K562 (cell line): ENCODE data around the gene GLMP. TPM values are rescaled to one million over a fixed set of nuclear protein-coding genes. Genes with fewer than 3 reads are reported as not detected.

Experiments used
- ATAC-seq: fragments of 200-7000 bp; cut with Tn5 transposase; 3 replicates; pipeline ENCODE4 v1.9.1; 2020; ENCODE audit warnings: moderate library complexity
- BruUV-seq: library from RNA; stranded (reverse); fragments of 400-500 nt; replicated peaks from 2 replicates; lab custom pipeline; 2021; lab: Mats Ljungman, UMichigan
- CTCF ChIA-PET: fragments of 300-600 bp; formaldehyde crosslinking; extraction: SDS; loops from one replicate; lab custom pipeline; 2021; ENCODE audit warnings: low intra/inter-chr PET ratio; lab: Yijun Ruan, JAX
- POLR2A ChIA-PET: fragments of 300-600, 350-650 bp; sonication (Branson Sonifier 250); formaldehyde crosslinking; extraction: SDS; loops from one replicate; lab custom pipeline; 2021; ENCODE audit warnings: antibody characterized with exemption, inconsistent platforms; lab: Yijun Ruan, JAX
- DNase-seq, 4 experiments: peaks; one replicate each; pipeline versions ENCODE4 v3.0.0 to v3.0.0-alpha.2; 2011 to 2018; ENCODE audit warnings: low spot score in 3 of 4, mixed read lengths in 3 of 4; ENCODE audit errors: extremely low read depth in 1 of 4
- FAIRE-seq: peaks from 2 replicates; lab custom pipeline; 2011; peaks lifted over from hg19 to GRCh38; lab: Jason Lieb, UNC
- H2AFZ ChIP-seq: 2 replicates; pipeline ENCODE4 v1.6.0; 2011; ENCODE audit warnings: low read depth, low read length, control low read depth, inconsistent platforms
- H3K27ac ChIP-seq: fragments of 200-600 bp; 3 replicates; pipeline ENCODE4 v1.8.0; 2011; ENCODE audit warnings: low read depth, mild to moderate bottlenecking, control low read depth, inconsistent platforms, low read length, moderate library complexity, mixed read lengths; ENCODE audit errors: extremely low read depth
- H3K27me3 ChIP-seq, 2 experiments: fragments of 300-600 bp in 1 of 2; 2 replicates in 1 of 2; 3 replicates in 1 of 2; pipeline versions ENCODE4 v1.6.0 to v1.8.0; 2011; ENCODE audit warnings: inconsistent platforms in 2 of 2, low read length in 2 of 2, mild to moderate bottlenecking in 1 of 2, mixed read lengths in 1 of 2, moderate library complexity in 1 of 2; ENCODE audit not compliant: control insufficient read depth in 2 of 2, insufficient read depth in 2 of 2
- H3K36me3 ChIP-seq: fragments of 300-600 bp; 3 replicates; pipeline ENCODE4 v1.8.0; 2011; ENCODE audit warnings: mild to moderate bottlenecking, low read length, inconsistent platforms; ENCODE audit not compliant: control insufficient read depth, insufficient read depth
- H3K4me1 ChIP-seq, 2 experiments: fragments of 200-600 bp in 1 of 2; replicated peaks in 1 of 2; 2 replicates in 1 of 2; 3 replicates in 1 of 2; pipeline versions ENCODE4 v1.5.1 to v1.8.0; 2011; ENCODE audit warnings: inconsistent platforms in 2 of 2, low read length in 2 of 2, mild to moderate bottlenecking in 1 of 2, mixed read lengths in 1 of 2, moderate library complexity in 1 of 2; ENCODE audit not compliant: control insufficient read depth in 2 of 2, insufficient read depth in 2 of 2
- H3K4me2 ChIP-seq: 2 replicates; pipeline ENCODE4 v1.6.1; 2011; ENCODE audit warnings: low read length, control low read depth, inconsistent platforms, mixed read lengths; ENCODE audit not compliant: insufficient read depth
- H3K4me3 ChIP-seq: fragments of 200-600 bp; sonication (generic), shearing (Covaris generic); 2 replicates; pipeline ENCODE4 v1.5.1; 2016; ENCODE audit warnings: control low read depth, inconsistent platforms
- H3K79me2 ChIP-seq: fragments of 200-600 bp; 3 replicates; pipeline ENCODE4 v1.8.0; 2011; ENCODE audit warnings: low read length, inconsistent platforms; ENCODE audit not compliant: control insufficient read depth, insufficient read depth
- H3K9ac ChIP-seq, 2 experiments: 2 replicates each; pipeline versions ENCODE4 v1.6.0 to v1.6.1; 2011; ENCODE audit warnings: low read depth in 2 of 2, low read length in 2 of 2, control low read depth in 1 of 2, inconsistent platforms in 1 of 2, mild to moderate bottlenecking in 1 of 2, mixed read lengths in 1 of 2; ENCODE audit not compliant: insufficient read depth in 1 of 2
- H3K9me1 ChIP-seq: one replicate; pipeline ENCODE4 v1.6.0; 2011; ENCODE audit warnings: inconsistent platforms, mild to moderate bottlenecking, low read length, moderate library complexity; ENCODE audit not compliant: control insufficient read depth, insufficient read depth
- H3K9me3 ChIP-seq: replicated peaks from 2 replicates; pipeline ENCODE4 v1.5.1; 2011; ENCODE audit warnings: low read depth, low read length, inconsistent platforms; ENCODE audit not compliant: control insufficient read depth, insufficient read depth
- H4K20me1 ChIP-seq: replicated peaks from 2 replicates; pipeline ENCODE4 v1.6.1; 2011; ENCODE audit warnings: low read length, inconsistent platforms, mixed read lengths; ENCODE audit not compliant: control insufficient read depth, insufficient read depth
- ELF1 ChIP-seq: fragments of 200-800 bp; sonication (Bioruptor generic); IDR thresholded peaks from 2 replicates; pipeline ENCODE4 v1.6.1; 2016; ENCODE audit warnings: missing genetic modification characterization, missing compliant biosample characterization
- HNRNPUL1 ChIP-seq: fragments of 200-400 bp; formaldehyde crosslinking; IDR thresholded peaks from 2 replicates; pipeline ENCODE4 v1.6.1; 2017; ENCODE audit warnings: low read length
- POLR2G ChIP-seq: fragments of 200-400 bp; formaldehyde crosslinking; IDR thresholded peaks from 2 replicates; pipeline ENCODE4 v1.6.1; 2017; ENCODE audit warnings: low read depth, mild to moderate bottlenecking, antibody characterized with exemption, low read length, moderate library complexity
- RBM39 ChIP-seq: fragments of 200-400 bp; formaldehyde crosslinking; optimal IDR thresholded peaks from 2 replicates; pipeline ENCODE3; 2018; ENCODE audit warnings: low read depth, low read length
- SP1 ChIP-seq: sonication (generic); formaldehyde crosslinking; IDR thresholded peaks from 2 replicates; pipeline ENCODE4 v1.8.1; 2022; ENCODE audit warnings: mild to moderate bottlenecking, missing genetic modification reagents
- WGBS: fragments of 100-300 bp; shearing (Covaris generic); methylation state at CpG from one replicate; pipeline ENCODE4 v1.1.6; 2016; ENCODE audit warnings: low coverage, mixed read lengths; ENCODE audit not compliant: insufficient coverage; ENCODE audit errors: missing lambda C conversion rate; 5-methylcytosine and 5-hydroxymethylcytosine counted together
- in situ Hi-C: fragments of 300-500 bp; cut with MboI; formaldehyde crosslinking; loops from 4 replicates; pipeline ENCODE4 v1.15.0; 2018; ENCODE audit warnings: inconsistent platforms, mixed read lengths
- intact Hi-C: fragments of 100-400 bp; cut with micrococcal nuclease; formaldehyde crosslinking; loops from 2 replicates; pipeline ENCODE4 v1.14.2; 2022
- polyA plus RNA-seq, 8 experiments: library from polyadenylated mRNA; depleted of rRNA in 4 of 8; stranded (reverse) in 5 of 8; unstranded in 3 of 8; fragments of >200 nt; fragmentation: Nextera tagmentation in 2 of 8; fragmentation: Illumina TruSeq in 1 of 8; extraction: Ambion mirVana in 2 of 8; extraction: Trizol in 1 of 8; gene quantifications; 2 replicates each; pipeline versions ENCODE4 v1.2.1 to v1.2.3, GENCODE V29; 2011 to 2014; ENCODE audit warnings: inconsistent platforms in 1 of 8, missing spikeins in 1 of 8
- total RNA-seq, 7 experiments: library from RNA; depleted of rRNA in 6 of 7; stranded (reverse); fragments of >200 nt in 6 of 7; fragmentation: Illumina TruSeq in 2 of 7; extraction: Trizol in 2 of 7; gene quantifications; 2 replicates each; pipeline versions ENCODE4 v1.2.1 to v1.2.3, GENCODE V29; 2011 to 2021; ENCODE audit warnings: low replicate concordance in 1 of 7

Gene GLMP
- total and polyA plus RNA-seq, 9 of the 15 experiments (the other 6 are each of a cell fraction or from before 2014, with no cell fraction given): 8.3 to 28.2 (median 22.4) TPM

GRCh38 chr1:156244126-156244525, 51.4 kb downstream of the GLMP start:
- Histone ChIP-seq H3K4me2 (no peak overlapping the region), H3K4me1 (peaks cover 0 to 53% of the 10 kb centered on the region in 2 experiments; a peak in 3 of 5 replicates), H3K9ac (no peak overlapping the region; a peak in 2 of 4 replicates), H3K9me1 (peaks cover 3% of the 10 kb centered on the region), H4K20me1 (no peaks in the 10 kb centered on the region; the same call in 1 of the 2 replicates), H3K27ac (no peak overlapping the region), H3K36me3 (peaks cover 11% of the 10 kb centered on the region; the same call in 1 of the 3 replicates), H3K4me3 (no peak overlapping the region), H3K9me3 (no peaks in the 10 kb centered on the region), H3K27me3 (no peaks in the 10 kb centered on the region), H3K79me2 (no peaks in the 10 kb centered on the region), H2AFZ (no peak overlapping the region)
- intact Hi-C loops: no loop called here
- TF ChIP-seq HNRNPUL1 (no peak), RBM39 (no peak), SP1 (CRISPR knock-in tag) (0 out of 2 replicates have a peak, but pooled peaks have one; percentile 21)
- no peak for ATAC-seq
- BruUV-seq: no TSS peak
- ChIA-PET CTCF (no interaction called here), POLR2A (interaction anchor here (0.6 to 0.9 kb wide), 4 partner anchors 14 to 103 kb away, joined by 3 to 4 read pairs (median 3); no protein-coding TSS in a partner anchor)
- FAIRE-seq: no peak
- in situ Hi-C loops: no loop called here
- 83% methylated on average over 2 of the region's 2 CpGs for WGBS
- no peak for DNase-seq

- Histone ChIP-seq H3K9me1 (peaks cover 3% of the 10 kb centered on the region), H3K27me3 (no peaks in the 10 kb centered on the region), H3K79me2 (no peaks in the 10 kb centered on the region), H3K4me3 (no peak overlapping the region), H3K4me2 (no peak overlapping the region), H3K9ac (peak overlapping the region in 1 of 2 experiments; percentile 79; a peak in 2 of 4 replicates), H3K27ac (no peak overlapping the region), H3K36me3 (peaks cover 17% of the 10 kb centered on the region; the same call in 2 of the 3 replicates), H3K9me3 (no peaks in the 10 kb centered on the region), H2AFZ (no peak overlapping the region), H3K4me1 (peaks cover 0 to 48% of the 10 kb centered on the region in 2 experiments; a peak in 3 of 5 replicates), H4K20me1 (no peaks in the 10 kb centered on the region; the same call in 1 of the 2 replicates)
- in situ Hi-C loops (no loop called here), intact Hi-C loops (no loop called here)
- no peak for ATAC-seq
- no peak for FAIRE-seq
- WGBS: 44% methylated on average over 7 of the region's 10 CpGs
- POLR2A ChIA-PET: interaction anchor here (0.6 to 2.0 kb wide), 5 partner anchors 9 to 87 kb away, joined by 3 to 7 read pairs (median 5); no protein-coding TSS in a partner anchor
- TF ChIP-seq POLR2G (peak; percentile 47), ELF1 (tag) (no peak)
- no peak for DNase-seq
- no TSS peak for BruUV-seq
- CTCF ChIA-PET: interaction anchor here (0.5 kb wide), 1 partner anchor 520 kb away, joined by 3 read pairs; no protein-coding TSS in a partner anchor
These were observed 52.7 kb downstream of the GLMP start for GRCh38 chr1:156242738-156243137.

Other genes starting within 250 kb of the GLMP start
Only the 7 nearest of the 17 such genes appear.
- 0.23 and 0.82 TPM in 2 replicates for gene BGLAP, start 53.5 kb downstream of the GLMP start, total RNA-seq (2014; rRNA removed)
- gene BGLAP, start 53.5 kb downstream of the GLMP start, total RNA-seq (2014; rRNA removed; fragmentation: Illumina TruSeq; extraction: Trizol): 0.15 TPM in 1 of 2 replicates, not detected in the other
- gene BGLAP, start 53.5 kb downstream of the GLMP start, total RNA-seq (2015; rRNA removed; fragmentation: Illumina TruSeq; extraction: Trizol): 0.33 and 0.49 TPM in 2 replicates
- gene BGLAP, start 53.5 kb downstream of the GLMP start, total RNA-seq (2021): 0.22 and 1.2 TPM in 2 replicates
- 0.54 and 0.92 TPM in 2 replicates for gene BGLAP, start 53.5 kb downstream of the GLMP start, polyA plus RNA-seq (2011; rRNA removed)
- gene BGLAP, start 53.5 kb downstream of the GLMP start, polyA plus RNA-seq (2014; fragmentation: Illumina TruSeq; extraction: Trizol): not detected in 2 replicates
- not detected for gene BGLAP, start 53.5 kb downstream of the GLMP start, polyA plus RNA-seq (2014; fragmentation: Nextera tagmentation; extraction: Ambion mirVana)
- gene BGLAP, start 53.5 kb downstream of the GLMP start, polyA plus RNA-seq (2014; rRNA removed): 1.4 and 1.6 TPM in 2 replicates
- gene PAQR6, start 47.6 kb downstream of the GLMP start, total RNA-seq (2014; rRNA removed): 0.86 TPM in 2 replicates
- gene PAQR6, start 47.6 kb downstream of the GLMP start, total RNA-seq (2014; rRNA removed; fragmentation: Illumina TruSeq; extraction: Trizol): 0.32 and 0.62 TPM in 2 replicates
- 0.64 and 0.72 TPM in 2 replicates for gene PAQR6, start 47.6 kb downstream of the GLMP start, total RNA-seq (2015; rRNA removed; fragmentation: Illumina TruSeq; extraction: Trizol)
- 1.0 and 1.2 TPM in 2 replicates for gene PAQR6, start 47.6 kb downstream of the GLMP start, total RNA-seq (2021)
- gene PAQR6, start 47.6 kb downstream of the GLMP start, polyA plus RNA-seq (2011; rRNA removed): 0.52 and 1.4 TPM in 2 replicates
- 0.59 and 0.73 TPM in 2 replicates for gene PAQR6, start 47.6 kb downstream of the GLMP start, polyA plus RNA-seq (2014; fragmentation: Illumina TruSeq; extraction: Trizol)
- under 1 TPM; 0.07 to 0.23 TPM for gene PAQR6, start 47.6 kb downstream of the GLMP start, polyA plus RNA-seq (2014; fragmentation: Nextera tagmentation; extraction: Ambion mirVana)
- 1.3 and 1.8 TPM in 2 replicates for gene PAQR6, start 47.6 kb downstream of the GLMP start, polyA plus RNA-seq (2014; rRNA removed)
- gene SMG5, start 12.9 kb downstream of the GLMP start, total RNA-seq (2014; rRNA removed): 56.0 and 71.6 TPM in 2 replicates
- 33.1 and 41.4 TPM in 2 replicates for gene SMG5, start 12.9 kb downstream of the GLMP start, total RNA-seq (2014; rRNA removed; fragmentation: Illumina TruSeq; extraction: Trizol)
- gene SMG5, start 12.9 kb downstream of the GLMP start, total RNA-seq (2015; rRNA removed; fragmentation: Illumina TruSeq; extraction: Trizol): 53.1 and 53.7 TPM in 2 replicates
- 78.4 and 85.9 TPM in 2 replicates for gene SMG5, start 12.9 kb downstream of the GLMP start, total RNA-seq (2021)
- 41.4 and 53.9 TPM in 2 replicates for gene SMG5, start 12.9 kb downstream of the GLMP start, polyA plus RNA-seq (2011; rRNA removed)
- 69.4 and 69.7 TPM in 2 replicates for gene SMG5, start 12.9 kb downstream of the GLMP start, polyA plus RNA-seq (2014; fragmentation: Illumina TruSeq; extraction: Trizol)
- gene SMG5, start 12.9 kb downstream of the GLMP start, polyA plus RNA-seq (2014; fragmentation: Nextera tagmentation; extraction: Ambion mirVana): 1 to 10 TPM; 1.4 to 1.6 TPM
- 53.0 and 58.7 TPM in 2 replicates for gene SMG5, start 12.9 kb downstream of the GLMP start, polyA plus RNA-seq (2014; rRNA removed)
- 3.8 and 6.9 TPM in 2 replicates for gene TMEM79, start 11.4 kb downstream of the GLMP start, total RNA-seq (2014; rRNA removed)
- 2.1 and 2.6 TPM in 2 replicates for gene TMEM79, start 11.4 kb downstream of the GLMP start, total RNA-seq (2014; rRNA removed; fragmentation: Illumina TruSeq; extraction: Trizol)
- 5.1 and 5.4 TPM in 2 replicates for gene TMEM79, start 11.4 kb downstream of the GLMP start, total RNA-seq (2015; rRNA removed; fragmentation: Illumina TruSeq; extraction: Trizol)
- gene TMEM79, start 11.4 kb downstream of the GLMP start, total RNA-seq (2021): 6.8 and 7.2 TPM in 2 replicates
- 4.0 and 4.8 TPM in 2 replicates for gene TMEM79, start 11.4 kb downstream of the GLMP start, polyA plus RNA-seq (2011; rRNA removed)
- gene TMEM79, start 11.4 kb downstream of the GLMP start, polyA plus RNA-seq (2014; fragmentation: Illumina TruSeq; extraction: Trizol): 5.6 and 5.7 TPM in 2 replicates
- 1 to 10 TPM in 1 of 2 experiments, under 1 TPM in 1; 0.69 to 1.2 TPM for gene TMEM79, start 11.4 kb downstream of the GLMP start, polyA plus RNA-seq (2014; fragmentation: Nextera tagmentation; extraction: Ambion mirVana)
- 6.1 and 8.3 TPM in 2 replicates for gene TMEM79, start 11.4 kb downstream of the GLMP start, polyA plus RNA-seq (2014; rRNA removed)
- not detected in 2 replicates for gene VHLL, start 3.6 kb upstream of the GLMP start, total RNA-seq (2014; rRNA removed)
- gene VHLL, start 3.6 kb upstream of the GLMP start, total RNA-seq (2014; rRNA removed; fragmentation: Illumina TruSeq; extraction: Trizol): not detected in 2 replicates
- gene VHLL, start 3.6 kb upstream of the GLMP start, total RNA-seq (2015; rRNA removed; fragmentation: Illumina TruSeq; extraction: Trizol): not detected in 2 replicates
- gene VHLL, start 3.6 kb upstream of the GLMP start, total RNA-seq (2021): not detected in 2 replicates
- gene VHLL, start 3.6 kb upstream of the GLMP start, polyA plus RNA-seq (2011; rRNA removed): not detected in 2 replicates
- gene VHLL, start 3.6 kb upstream of the GLMP start, polyA plus RNA-seq (2014; fragmentation: Illumina TruSeq; extraction: Trizol): not detected in 2 replicates
- gene VHLL, start 3.6 kb upstream of the GLMP start, polyA plus RNA-seq (2014; fragmentation: Nextera tagmentation; extraction: Ambion mirVana): not detected
- gene VHLL, start 3.6 kb upstream of the GLMP start, polyA plus RNA-seq (2014; rRNA removed): not detected in 2 replicates
- 567 and 570 TPM in 2 replicates for gene CCT3, start 42.6 kb upstream of the GLMP start, total RNA-seq (2014; rRNA removed)
- gene CCT3, start 42.6 kb upstream of the GLMP start, total RNA-seq (2014; rRNA removed; fragmentation: Illumina TruSeq; extraction: Trizol): 610 and 635 TPM in 2 replicates
- gene CCT3, start 42.6 kb upstream of the GLMP start, total RNA-seq (2015; rRNA removed; fragmentation: Illumina TruSeq; extraction: Trizol): 573 and 580 TPM in 2 replicates
- 521 and 542 TPM in 2 replicates for gene CCT3, start 42.6 kb upstream of the GLMP start, total RNA-seq (2021)
- 682 and 836 TPM in 2 replicates for gene CCT3, start 42.6 kb upstream of the GLMP start, polyA plus RNA-seq (2011; rRNA removed)
- 536 and 610 TPM in 2 replicates for gene CCT3, start 42.6 kb upstream of the GLMP start, polyA plus RNA-seq (2014; fragmentation: Illumina TruSeq; extraction: Trizol)
- gene CCT3, start 42.6 kb upstream of the GLMP start, polyA plus RNA-seq (2014; fragmentation: Nextera tagmentation; extraction: Ambion mirVana): 1,000 to 10,000 TPM in 1 of 2 experiments, 100 to 1,000 TPM in 1; 871 to 1,167 TPM
- 475 and 532 TPM in 2 replicates for gene CCT3, start 42.6 kb upstream of the GLMP start, polyA plus RNA-seq (2014; rRNA removed)
- gene TSACC, start 42.8 kb upstream of the GLMP start, total RNA-seq (2014; rRNA removed): 0.45 and 1.6 TPM in 2 replicates
- gene TSACC, start 42.8 kb upstream of the GLMP start, total RNA-seq (2014; rRNA removed; fragmentation: Illumina TruSeq; extraction: Trizol): 1.8 and 2.1 TPM in 2 replicates
- gene TSACC, start 42.8 kb upstream of the GLMP start, total RNA-seq (2015; rRNA removed; fragmentation: Illumina TruSeq; extraction: Trizol): 2.5 and 2.6 TPM in 2 replicates
- 1.0 and 1.1 TPM in 2 replicates for gene TSACC, start 42.8 kb upstream of the GLMP start, total RNA-seq (2021)
- 2.1 and 2.2 TPM in 2 replicates for gene TSACC, start 42.8 kb upstream of the GLMP start, polyA plus RNA-seq (2011; rRNA removed)
- 4.5 TPM in 2 replicates for gene TSACC, start 42.8 kb upstream of the GLMP start, polyA plus RNA-seq (2014; fragmentation: Illumina TruSeq; extraction: Trizol)
- 1 to 10 TPM; 7.3 to 7.4 TPM for gene TSACC, start 42.8 kb upstream of the GLMP start, polyA plus RNA-seq (2014; fragmentation: Nextera tagmentation; extraction: Ambion mirVana)
- 5.0 and 7.5 TPM in 2 replicates for gene TSACC, start 42.8 kb upstream of the GLMP start, polyA plus RNA-seq (2014; rRNA removed)